HG03108 (cell line): ENCODE measurements around the gene ZCCHC10.

Experiments
- ATAC-seq: cut with Tn5 transposase; IDR thresholded peaks from one replicate; pipeline ENCODE4 v1.9.1; 2021; ENCODE audit warnings: moderate library complexity; ENCODE audit not compliant: unreplicated experiment

The ZCCHC10 gene

GRCh38 chr5:133025804-133026663 lies at the start of gene ZCCHC10:
Gene ZCCHC10, minus strand, starts transcription at chr5:133026549. Its CDS starts 12 bp downstream, at chr5:133026537.
- peak; percentile 97 for ATAC-seq

- no peak for ATAC-seq
Observed at GRCh38 chr5:133075572-133076536, 49.5 kb upstream of the ZCCHC10 start.

GRCh38 chr5:133072021-133072420 lies 45.7 kb upstream of the ZCCHC10 start:
- no peak for ATAC-seq

GRCh38 chr5:133066045-133066444 lies 39.7 kb upstream of the ZCCHC10 start:
- no peak for ATAC-seq

- no peak for ATAC-seq
Observed at GRCh38 chr5:133065471-133065870, 39.1 kb upstream of the ZCCHC10 start.

GRCh38 chr5:133063965-133064364 lies 37.6 kb upstream of the ZCCHC10 start:
- ATAC-seq, result no peak

- ATAC-seq, result no peak
Observed at GRCh38 chr5:133062276-133062675, 35.9 kb upstream of the ZCCHC10 start.

GRCh38 chr5:133059621-133060020 lies 33.3 kb upstream of the ZCCHC10 start:
- ATAC-seq, result no peak

- no peak for ATAC-seq
Observed at GRCh38 chr5:133056891-133057290, 30.5 kb upstream of the ZCCHC10 start.

GRCh38 chr5:133054697-133055471 lies 28.5 kb upstream of the ZCCHC10 start:
- no peak for ATAC-seq

GRCh38 chr5:133053448-133053847 lies 27.1 kb upstream of the ZCCHC10 start:
- ATAC-seq, result no peak

GRCh38 chr5:133052317-133053175 lies 26.2 kb upstream of the ZCCHC10 start:
- peak; percentile 33 for ATAC-seq

GRCh38 chr5:133051542-133052316 lies 25.4 kb upstream of the ZCCHC10 start, which contains the start of gene HSPA4:
Gene HSPA4, plus strand, starts transcription at chr5:133052013. Its CDS starts 238 bp downstream, at chr5:133052251.
- peak; percentile 77 for ATAC-seq

GRCh38 chr5:133051061-133051541 lies 24.8 kb upstream of the ZCCHC10 start:
- no peak for ATAC-seq

- no peak for ATAC-seq
Observed at GRCh38 chr5:133050521-133050920, 24.2 kb upstream of the ZCCHC10 start.

GRCh38 chr5:133049726-133050048 lies 23.3 kb upstream of the ZCCHC10 start:
- ATAC-seq, result no peak

- ATAC-seq, result no peak
Observed at GRCh38 chr5:133048993-133049725, 22.8 kb upstream of the ZCCHC10 start.

GRCh38 chr5:133047404-133047803 lies 21.1 kb upstream of the ZCCHC10 start:
- ATAC-seq, result no peak
